Activated B cell treated with CpG ODN at 0.5 μM for 24 hours (primary cell): ENCODE measurements around the gene PITPNB. TPM values are rescaled to one million over a fixed set of nuclear protein-coding genes. Genes with fewer than 3 reads are reported as not detected.

Source experiments
- ATAC-seq: fragments of 200-7000 bp; cut with Tn5 transposase; one replicate; pipeline ENCODE4 v1.10.0; 2021; ENCODE audit warnings: low read depth, mild to moderate bottlenecking, moderate library complexity
- CTCF ChIA-PET: fragments of 350-600 bp; sonication (Branson Sonifier 250); formaldehyde crosslinking; loops from one replicate; lab custom pipeline; 2021; ENCODE audit warnings: antibody characterized with exemption; lab: Charles Lee
- POLR2A ChIA-PET: fragments of 350-600 bp; sonication (Branson Sonifier 250); formaldehyde crosslinking; loops from one replicate; lab custom pipeline; 2021; ENCODE audit warnings: antibody characterized with exemption; lab: Charles Lee
- DNase-seq: peaks from one replicate; pipeline ENCODE4 v3.0.0; 2022
- H3K27ac Mint-ChIP-seq: one replicate; pipeline ENCODE4 v1.8.0; 2020; ENCODE audit warnings: mixed read lengths
- H3K27me3 Mint-ChIP-seq: one replicate; pipeline ENCODE4 v1.8.0; 2021; ENCODE audit warnings: mixed read lengths
- H3K36me3 Mint-ChIP-seq: one replicate; pipeline ENCODE4 v1.8.0; 2021; ENCODE audit warnings: low read depth, mixed read lengths
- H3K4me1 Mint-ChIP-seq: one replicate; pipeline ENCODE4 v1.8.0; 2021; ENCODE audit warnings: mixed read lengths
- H3K4me3 Mint-ChIP-seq: one replicate; pipeline ENCODE4 v1.8.0; 2020; ENCODE audit warnings: mild to moderate bottlenecking, mixed read lengths
- H3K9me3 Mint-ChIP-seq: one replicate; pipeline ENCODE4 v1.8.0; 2020; ENCODE audit warnings: mixed read lengths
- intact Hi-C: fragments of 100-400 bp; cut with micrococcal nuclease; formaldehyde crosslinking; loops from one replicate; pipeline ENCODE4 v1.15.1; 2024
- total RNA-seq: library from RNA; stranded (reverse); gene quantifications from 2 replicates; pipeline ENCODE4 v1.2.3, GENCODE V29; 2022
- TF ChIP-seq, protein P1 (sequence below): fragments of 200-600 bp; IDR thresholded peaks from one replicate; pipeline ENCODE4 v1.8.0; 2022; ENCODE audit warnings: antibody characterized with exemption, mild to moderate bottlenecking

The PITPNB gene
- total RNA-seq, 1 donor from 2014 or later = 82.5 TPM

DNA sequence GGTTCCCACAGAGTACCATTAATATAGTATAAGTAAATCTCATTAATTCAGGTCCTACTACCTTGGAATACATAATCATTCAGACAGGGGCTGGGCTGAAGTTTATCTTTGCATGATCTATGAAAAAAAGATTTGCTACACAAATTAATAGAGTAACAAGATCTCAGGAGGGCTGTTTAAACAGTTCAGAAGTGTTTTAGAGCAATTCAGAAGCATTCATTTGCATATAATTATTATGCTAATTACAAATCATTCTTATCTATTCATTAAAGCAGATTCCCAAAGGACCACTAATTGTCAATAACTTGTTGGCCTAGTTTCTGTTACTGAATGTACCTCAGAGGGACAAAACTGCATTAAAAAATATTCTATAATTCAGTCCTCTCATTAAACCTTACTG, 40.5 kb downstream of the PITPNB start:
- intact Hi-C loops = no loop called here
- TF ChIP-seq, protein P1, sequence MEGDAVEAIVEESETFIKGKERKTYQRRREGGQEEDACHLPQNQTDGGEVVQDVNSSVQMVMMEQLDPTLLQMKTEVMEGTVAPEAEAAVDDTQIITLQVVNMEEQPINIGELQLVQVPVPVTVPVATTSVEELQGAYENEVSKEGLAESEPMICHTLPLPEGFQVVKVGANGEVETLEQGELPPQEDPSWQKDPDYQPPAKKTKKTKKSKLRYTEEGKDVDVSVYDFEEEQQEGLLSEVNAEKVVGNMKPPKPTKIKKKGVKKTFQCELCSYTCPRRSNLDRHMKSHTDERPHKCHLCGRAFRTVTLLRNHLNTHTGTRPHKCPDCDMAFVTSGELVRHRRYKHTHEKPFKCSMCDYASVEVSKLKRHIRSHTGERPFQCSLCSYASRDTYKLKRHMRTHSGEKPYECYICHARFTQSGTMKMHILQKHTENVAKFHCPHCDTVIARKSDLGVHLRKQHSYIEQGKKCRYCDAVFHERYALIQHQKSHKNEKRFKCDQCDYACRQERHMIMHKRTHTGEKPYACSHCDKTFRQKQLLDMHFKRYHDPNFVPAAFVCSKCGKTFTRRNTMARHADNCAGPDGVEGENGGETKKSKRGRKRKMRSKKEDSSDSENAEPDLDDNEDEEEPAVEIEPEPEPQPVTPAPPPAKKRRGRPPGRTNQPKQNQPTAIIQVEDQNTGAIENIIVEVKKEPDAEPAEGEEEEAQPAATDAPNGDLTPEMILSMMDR = no peak
- Mint-ChIP-seq H3K4me3 (no peak overlapping the region), H3K27ac (no peak overlapping the region), H3K4me1 (peaks cover 23% of the 10 kb centered on the region), H3K27me3 (no peaks in the 10 kb centered on the region), H3K9me3 (no peaks in the 10 kb centered on the region), H3K36me3 (peaks cover 34% of the 10 kb centered on the region)
- DNase-seq (no peak), ATAC-seq (no peak)
- ChIA-PET CTCF (interaction anchor here (1.4 to 1.8 kb wide), 3 partner anchors 8 to 140 kb away, joined by 4 to 9 read pairs (median 4); no protein-coding TSS in a partner anchor), POLR2A (no interaction called here)

GRCh38 chr22:27877501-27877900, 41.6 kb downstream of the PITPNB start:
- Mint-ChIP-seq H3K27me3 (no peaks in the 10 kb centered on the region), H3K9me3 (no peaks in the 10 kb centered on the region), H3K4me1 (peaks cover 23% of the 10 kb centered on the region), H3K4me3 (no peak overlapping the region), H3K27ac (no peak overlapping the region), H3K36me3 (peaks cover 35% of the 10 kb centered on the region)
- DNase-seq (no peak), ATAC-seq (no peak)
- intact Hi-C loops = no loop called here
- POLR2A ChIA-PET = no interaction called here
- TF ChIP-seq, protein P1 = no peak
- CTCF ChIA-PET = interaction anchor here (1.4 to 1.8 kb wide), 3 partner anchors 9 to 141 kb away, joined by 4 to 9 read pairs (median 4); no protein-coding TSS in a partner anchor

DNA sequence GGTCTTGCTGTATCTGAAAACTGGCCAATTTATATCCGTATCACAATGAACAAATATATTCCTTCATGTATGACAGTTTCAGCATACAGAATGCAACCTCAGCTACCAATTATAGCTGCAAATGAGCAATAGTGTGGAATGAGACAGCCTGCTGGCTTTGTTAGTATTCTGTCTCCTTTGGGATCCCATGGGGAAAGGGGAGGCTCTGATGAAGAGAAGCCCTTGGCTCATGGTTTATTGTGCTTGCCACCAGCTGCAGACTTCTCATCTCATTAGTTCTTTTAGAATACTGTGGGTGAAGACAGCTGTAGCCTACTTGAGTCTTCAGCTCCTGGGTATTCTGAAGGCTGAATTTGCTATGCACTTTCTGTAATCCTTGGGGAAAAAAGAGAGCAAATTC, 42.4 kb downstream of the PITPNB start:
- CTCF ChIA-PET = interaction anchor here (1.8 kb wide), 1 partner anchor 132 kb away, joined by 4 read pairs; no protein-coding TSS in a partner anchor
- H3K4me1 Mint-ChIP-seq = peaks cover 23% of the 10 kb centered on the region
- POLR2A ChIA-PET = no interaction called here

DNA sequence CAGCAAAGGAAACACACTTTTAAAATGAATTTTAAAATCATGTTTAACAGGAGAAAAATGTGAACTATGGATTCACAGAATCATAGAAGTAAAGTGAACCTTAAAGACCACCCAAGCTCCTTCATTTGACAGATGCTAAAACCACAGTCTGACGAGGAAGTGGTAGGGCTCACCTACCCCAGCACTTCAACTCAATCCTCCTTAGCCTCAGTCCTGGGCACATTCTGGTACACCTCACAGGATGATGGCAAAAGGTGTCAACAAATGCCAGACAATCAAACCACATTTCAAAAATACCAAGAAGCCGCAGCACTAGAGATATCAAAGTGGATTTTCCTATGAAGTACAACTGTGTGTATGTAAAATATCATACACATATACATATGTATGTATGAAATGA, 43.1 kb downstream of the PITPNB start:
- Mint-ChIP-seq H3K4me3 (no peak overlapping the region), H3K4me1 (peaks cover 23% of the 10 kb centered on the region), H3K36me3 (peaks cover 47% of the 10 kb centered on the region), H3K27me3 (no peaks in the 10 kb centered on the region), H3K9me3 (no peaks in the 10 kb centered on the region), H3K27ac (peak overlapping the region; percentile 47)
- ChIA-PET POLR2A (no interaction called here), CTCF (interaction anchor here (1.4 kb wide), 1 partner anchor 8 kb away, joined by 3 read pairs; no protein-coding TSS in a partner anchor)
- ATAC-seq (no peak), DNase-seq (no peak)
- intact Hi-C loops = no loop called here
- TF ChIP-seq, protein P1 = no peak

More for the DNA sequence above, 42.4 kb downstream of the PITPNB start:
- H3K4me3 Mint-ChIP-seq = no peak overlapping the region
- no peak for ATAC-seq
- TF ChIP-seq, protein P1 = no peak
- H3K36me3 Mint-ChIP-seq = peaks cover 41% of the 10 kb centered on the region
- H3K27me3 Mint-ChIP-seq = no peaks in the 10 kb centered on the region
- no peak overlapping the region for H3K27ac Mint-ChIP-seq
- DNase-seq = no peak
- intact Hi-C loops = no loop called here
- no peaks in the 10 kb centered on the region for H3K9me3 Mint-ChIP-seq

- ChIA-PET CTCF (interaction anchor here (1.4 kb wide), 1 partner anchor 10 kb away, joined by 3 read pairs; no protein-coding TSS in a partner anchor), POLR2A (no interaction called here)
- Mint-ChIP-seq H3K4me3 (no peak overlapping the region), H3K36me3 (peaks cover 56% of the 10 kb centered on the region), H3K27me3 (no peaks in the 10 kb centered on the region), H3K9me3 (no peaks in the 10 kb centered on the region), H3K27ac (no peak overlapping the region), H3K4me1 (peaks cover 19% of the 10 kb centered on the region)
- intact Hi-C loops = no loop called here
- no peak for ATAC-seq
- no peak for DNase-seq
- TF ChIP-seq, protein P1 = no peak
Observed at GRCh38 chr22:27874764-27875163, 44.3 kb downstream of the PITPNB start.
